Measurements from ENCODE around the gene AGK. TPM values are rescaled to one million over a fixed set of nuclear protein-coding genes. Genes with fewer than 3 reads are reported as not detected.

The AGK gene
- total RNA-seq, 1 donor from 2014 or later: 28.6 TPM

DNA sequence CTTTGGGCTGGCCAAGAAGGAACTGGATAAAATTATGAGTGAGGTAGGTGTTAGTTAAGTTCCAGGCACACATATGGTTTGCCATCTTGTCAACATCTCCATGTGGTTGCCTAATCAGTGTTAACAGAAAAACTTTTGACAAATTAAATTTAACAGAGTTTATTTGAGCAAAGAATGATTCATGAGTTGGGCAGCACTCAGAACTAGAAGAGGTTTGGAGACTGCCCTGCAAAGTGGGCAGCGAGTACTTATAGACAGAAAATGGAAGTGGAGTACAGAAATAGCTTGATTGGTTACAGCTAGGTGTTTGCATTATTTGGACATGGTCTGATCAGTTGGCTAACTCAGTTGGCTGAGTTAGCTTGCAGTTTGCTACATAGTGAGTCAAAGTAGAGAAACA lies 37.5 kb upstream of the AGK start:
- Histone ChIP-seq H3K9ac (ENCODE audit: low read length) (no peak overlapping the region), H2AFZ (ENCODE audit: low read depth, low read length) (no peak overlapping the region), H3K36me3 (ENCODE audit: insufficient read depth, low read length) (no peaks in the 10 kb centered on the region), H3K4me2 (ENCODE audit: low read length) (no peak overlapping the region), H3K4me1 (ENCODE audit: insufficient read depth, low read length) (no peaks in the 10 kb centered on the region), H3K27ac (ENCODE audit: low read depth, low read length) (no peak overlapping the region), H3K79me2 (ENCODE audit: insufficient read depth, low read length) (no peaks in the 10 kb centered on the region), H3K27me3 (ENCODE audit: insufficient read depth, low read length) (peaks cover 12% of the 10 kb centered on the region), H3K9me3 (ENCODE audit: insufficient read depth, low read depth, low read length) (no peaks in the 10 kb centered on the region), H4K20me1 (ENCODE audit: insufficient read depth, low read length) (no peaks in the 10 kb centered on the region), H3K4me3 (ENCODE audit: insufficient read depth, low read depth, low read length) (no peak overlapping the region)
- Mint-ChIP-seq H3K27me3 (ENCODE audit: low read depth, unreplicated experiment) (peaks cover 27% of the 10 kb centered on the region), H3K4me1 (ENCODE audit: low read depth, unreplicated experiment) (no peaks in the 10 kb centered on the region), H3K9me3 (ENCODE audit: unreplicated experiment) (peaks cover 3% of the 10 kb centered on the region), H3K36me3 (ENCODE audit: low read depth, unreplicated experiment) (no peaks in the 10 kb centered on the region), H3K27ac (ENCODE audit: unreplicated experiment) (no peak overlapping the region), H3K4me3 (ENCODE audit: unreplicated experiment) (no peak overlapping the region)
- DNase-seq (ENCODE audit: low read depth): no peak
- TF ChIP-seq EZH2 (IDR thresholded peaks at IDR 0.05; ENCODE audit: insufficient read depth, low read length) (no peak), CTCF (IDR thresholded peaks at IDR 0.05; ENCODE audit: insufficient read depth, low read depth, low read length) (no peak)
- FAIRE-seq: no peak

- Mint-ChIP-seq H3K27me3 (ENCODE audit: low read depth, unreplicated experiment) (peaks cover 20% of the 10 kb centered on the region), H3K4me3 (ENCODE audit: unreplicated experiment) (no peak overlapping the region), H3K27ac (ENCODE audit: unreplicated experiment) (no peak overlapping the region), H3K9me3 (ENCODE audit: unreplicated experiment) (peaks cover 3% of the 10 kb centered on the region), H3K4me1 (ENCODE audit: low read depth, unreplicated experiment) (no peaks in the 10 kb centered on the region), H3K36me3 (ENCODE audit: low read depth, unreplicated experiment) (no peaks in the 10 kb centered on the region)
- FAIRE-seq (no peak), DNase-seq (ENCODE audit: low read depth) (no peak)
- Histone ChIP-seq H3K4me2 (ENCODE audit: low read length) (no peak overlapping the region), H4K20me1 (ENCODE audit: insufficient read depth, low read length) (no peaks in the 10 kb centered on the region), H2AFZ (ENCODE audit: low read depth, low read length) (no peak overlapping the region), H3K27me3 (ENCODE audit: insufficient read depth, low read length) (peaks cover 12% of the 10 kb centered on the region), H3K27ac (ENCODE audit: low read depth, low read length) (no peak overlapping the region), H3K9me3 (ENCODE audit: insufficient read depth, low read depth, low read length) (no peaks in the 10 kb centered on the region), H3K4me1 (ENCODE audit: insufficient read depth, low read length) (no peaks in the 10 kb centered on the region), H3K79me2 (ENCODE audit: insufficient read depth, low read length) (no peaks in the 10 kb centered on the region), H3K36me3 (ENCODE audit: insufficient read depth, low read length) (no peaks in the 10 kb centered on the region), H3K4me3 (ENCODE audit: insufficient read depth, low read depth, low read length) (no peak overlapping the region), H3K9ac (ENCODE audit: low read length) (no peak overlapping the region)
- TF ChIP-seq CTCF (IDR thresholded peaks at IDR 0.05; ENCODE audit: insufficient read depth, low read depth, low read length) (no peak), EZH2 (IDR thresholded peaks at IDR 0.05; ENCODE audit: insufficient read depth, low read length) (no peak)
These were observed 35.3 kb upstream of the AGK start for GRCh38 chr7:141515941-141516340.

DNA sequence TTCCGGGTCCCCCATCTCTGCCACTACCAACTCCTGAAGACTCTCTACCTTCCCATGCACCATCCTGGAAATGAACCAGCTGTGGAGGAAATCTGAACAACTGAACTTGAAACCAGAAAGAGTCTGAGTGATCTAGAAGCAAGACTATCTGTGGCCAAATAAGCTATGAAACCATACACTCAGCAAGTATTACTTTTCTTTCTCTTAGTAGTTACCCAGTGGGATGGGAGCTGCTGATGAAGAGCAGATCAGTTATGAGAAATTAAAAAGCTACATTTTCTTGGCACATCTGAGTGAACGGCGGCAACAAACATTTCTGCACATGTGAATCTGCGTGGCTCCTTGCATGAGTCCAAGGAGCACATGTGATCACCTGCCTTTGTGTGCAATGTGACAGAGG lies 31.6 kb upstream of the AGK start:
- Histone ChIP-seq H3K4me2 (ENCODE audit: low read length) (no peak overlapping the region), H3K27me3 (ENCODE audit: insufficient read depth, low read length) (no peaks in the 10 kb centered on the region), H3K4me3 (ENCODE audit: insufficient read depth, low read depth, low read length) (no peak overlapping the region), H4K20me1 (ENCODE audit: insufficient read depth, low read length) (no peaks in the 10 kb centered on the region), H3K9me3 (ENCODE audit: insufficient read depth, low read depth, low read length) (no peaks in the 10 kb centered on the region), H3K79me2 (ENCODE audit: insufficient read depth, low read length) (no peaks in the 10 kb centered on the region), H3K9ac (ENCODE audit: low read length) (no peak overlapping the region), H3K4me1 (ENCODE audit: insufficient read depth, low read length) (no peaks in the 10 kb centered on the region), H3K27ac (ENCODE audit: low read depth, low read length) (no peak overlapping the region), H2AFZ (ENCODE audit: low read depth, low read length) (no peak overlapping the region), H3K36me3 (ENCODE audit: insufficient read depth, low read length) (no peaks in the 10 kb centered on the region)
- Mint-ChIP-seq H3K27ac (ENCODE audit: unreplicated experiment) (no peak overlapping the region), H3K4me3 (ENCODE audit: unreplicated experiment) (no peak overlapping the region), H3K9me3 (ENCODE audit: unreplicated experiment) (peaks cover 1% of the 10 kb centered on the region), H3K36me3 (ENCODE audit: low read depth, unreplicated experiment) (no peaks in the 10 kb centered on the region), H3K4me1 (ENCODE audit: low read depth, unreplicated experiment) (no peaks in the 10 kb centered on the region), H3K27me3 (ENCODE audit: low read depth, unreplicated experiment) (peaks cover 6% of the 10 kb centered on the region)
- TF ChIP-seq CTCF (IDR thresholded peaks at IDR 0.05; ENCODE audit: insufficient read depth, low read depth, low read length) (no peak), EZH2 (IDR thresholded peaks at IDR 0.05; ENCODE audit: insufficient read depth, low read length) (no peak)
- DNase-seq (ENCODE audit: low read depth) (no peak), FAIRE-seq (no peak)
